Stimulated activated CD4-positive, alpha-beta T cell treated with anti-CD3 and anti-CD28 coated beads, Interleukin-4, amount 100 ng/mL, for 4 hours (primary cell): ENCODE measurements around the gene FAM162B.
"Not testable (repeated sequence)": the region's sequence is repeated elsewhere in the genome, so short reads cannot be mapped to it uniquely, and the experiment has no call there.

ENCODE experiments used
- DNase-seq, 2 experiments: peaks; one replicate each; pipeline ENCODE4 v3.0.0-alpha.2; 2020

FAM162B gene

DNA sequence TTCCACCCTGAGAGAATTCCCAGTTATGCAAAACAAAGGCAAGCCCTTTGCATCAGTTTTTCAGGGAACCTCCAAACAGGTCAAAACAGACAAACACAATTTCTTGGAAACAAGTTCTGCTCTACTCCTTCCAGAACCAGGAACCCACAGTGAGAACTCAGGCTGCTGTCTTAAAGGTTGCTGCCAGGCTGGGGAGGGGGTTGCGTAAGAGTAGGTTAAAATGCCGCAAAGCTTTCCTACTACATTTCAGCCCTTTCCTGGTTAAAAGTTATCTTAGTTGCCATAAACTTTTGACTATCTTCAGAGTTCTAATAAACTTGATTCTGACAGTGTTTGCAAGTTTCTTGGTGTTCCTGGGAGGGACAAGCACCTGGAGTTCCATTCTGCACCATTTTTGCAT is 50.8 kb downstream of the FAM162B start:
- no peak for DNase-seq

DNA sequence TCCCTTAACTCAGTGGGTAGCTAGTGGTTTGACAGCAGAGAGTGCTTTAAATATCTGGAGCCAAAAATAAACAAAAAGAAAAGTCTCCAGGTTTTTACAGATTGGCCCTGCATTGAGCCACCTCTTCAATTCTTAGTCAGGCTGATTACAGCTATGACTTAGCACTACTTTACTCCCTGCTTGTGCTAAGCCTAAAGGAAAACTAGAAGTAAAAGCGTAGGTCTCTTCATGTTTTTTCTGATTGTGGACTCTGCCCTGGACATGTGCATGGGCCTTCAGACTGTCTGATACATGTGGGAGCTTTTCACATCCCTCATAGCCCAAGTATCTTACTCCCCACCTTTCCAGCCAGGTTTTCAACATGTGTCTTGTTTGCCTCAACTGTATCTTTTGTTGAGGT is 51.2 kb downstream of the FAM162B start:
- no peak for DNase-seq

DNA sequence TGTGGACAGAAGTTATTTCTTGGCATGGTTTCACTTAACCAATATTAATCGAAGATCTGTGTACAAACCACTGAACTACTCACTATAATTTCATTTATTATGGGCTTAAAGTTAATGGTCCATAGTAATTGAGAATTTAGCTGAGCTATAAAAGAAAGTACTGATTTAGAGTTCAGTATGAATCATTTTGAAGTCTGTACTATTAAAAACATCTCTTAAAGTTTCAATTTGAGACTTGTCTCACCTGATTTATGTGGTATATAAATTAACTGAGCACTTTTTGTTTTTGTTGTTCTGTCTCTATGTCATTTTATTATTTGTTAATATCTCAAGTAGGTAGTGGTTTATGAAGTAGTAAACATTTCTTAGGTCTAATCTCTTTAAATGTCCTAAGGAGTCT is 59.6 kb downstream of the FAM162B start:
- DNase-seq, result no peak

DNA sequence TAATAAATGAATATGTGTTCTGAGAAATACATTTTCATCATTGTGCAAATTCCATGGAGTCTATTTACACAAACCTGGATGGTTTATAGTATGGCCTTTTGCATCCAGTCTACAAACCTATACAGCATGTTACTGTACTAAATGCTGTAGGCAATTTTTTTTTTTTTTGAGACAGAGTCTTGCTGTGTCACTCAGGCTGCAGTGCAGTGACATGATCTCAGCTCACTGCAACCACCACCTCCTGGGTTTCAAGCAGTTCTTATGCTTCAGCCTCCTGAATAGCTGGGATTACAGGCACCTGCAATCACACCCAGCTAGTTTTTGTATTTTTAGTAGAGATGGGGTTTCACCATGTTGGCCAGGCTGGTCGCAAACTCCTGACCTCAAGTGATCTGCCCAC is 61.6 kb downstream of the FAM162B start:
- not testable (repeated sequence) for DNase-seq
